ENCODE measurements around the gene NABP1.

- no peak for TF ChIP-seq CTCF (IDR thresholded peaks at IDR 0.05)
- no peak for TF ChIP-seq EP300 (IDR thresholded peaks at IDR 0.05)
- no peak for TF ChIP-seq POLR2A (IDR thresholded peaks at IDR 0.05)
Observed at GRCh38 chr2:191642541-191642940, 35.4 kb upstream of the NABP1 start.
